Activated CD4-positive, CD25-positive, alpha-beta regulatory T cell (primary cell): ENCODE measurements around the gene USP10.
"Not testable (repeated sequence)": the region's sequence is repeated elsewhere in the genome, so short reads cannot be mapped to it uniquely, and the experiment has no call there.

Experiments used
- DNase-seq, 4 experiments: peaks; one replicate each; lab custom pipeline; 2025; lab: John Stamatoyannopoulos, UW

Gene USP10

DNA sequence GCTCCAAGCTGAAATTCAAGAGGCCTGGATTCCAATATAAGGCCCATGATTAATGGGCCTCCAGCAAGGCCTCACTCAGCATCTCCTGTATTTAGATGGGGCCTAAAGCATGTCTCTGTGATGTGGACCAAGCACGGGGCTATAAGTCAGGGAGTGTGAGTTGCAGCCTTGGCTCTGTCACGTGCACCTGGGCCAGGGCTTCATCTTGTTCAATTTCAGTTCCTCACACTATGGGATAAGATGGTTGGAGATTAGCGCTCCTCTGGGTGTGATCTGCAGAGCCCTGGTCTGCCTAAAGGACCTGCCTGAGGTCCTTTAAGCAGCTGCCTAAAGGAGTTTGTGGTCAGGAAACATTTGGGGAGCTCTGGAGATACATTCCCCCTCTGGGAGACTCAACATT, 26.2 kb upstream of the USP10 start:
- DNase-seq: no peak

DNA sequence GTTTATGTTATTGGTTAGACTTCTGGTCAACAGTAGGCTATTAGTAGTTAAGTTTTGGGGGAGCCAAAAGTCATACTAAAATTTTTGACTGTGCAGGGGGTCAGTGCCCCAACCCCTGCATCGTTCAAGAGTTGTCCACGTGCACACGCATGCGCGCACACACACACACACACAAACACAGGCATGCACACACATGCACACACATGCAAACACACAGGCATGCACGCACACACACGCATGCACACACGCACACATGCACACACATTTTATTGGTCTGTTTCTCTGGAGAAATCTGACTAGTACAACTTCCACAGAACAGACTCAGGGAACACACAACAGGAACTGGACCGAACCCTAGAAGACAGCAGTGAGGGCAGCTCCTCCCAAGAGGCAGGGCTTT, 24.4 kb upstream of the USP10 start:
- DNase-seq: no peak

DNA sequence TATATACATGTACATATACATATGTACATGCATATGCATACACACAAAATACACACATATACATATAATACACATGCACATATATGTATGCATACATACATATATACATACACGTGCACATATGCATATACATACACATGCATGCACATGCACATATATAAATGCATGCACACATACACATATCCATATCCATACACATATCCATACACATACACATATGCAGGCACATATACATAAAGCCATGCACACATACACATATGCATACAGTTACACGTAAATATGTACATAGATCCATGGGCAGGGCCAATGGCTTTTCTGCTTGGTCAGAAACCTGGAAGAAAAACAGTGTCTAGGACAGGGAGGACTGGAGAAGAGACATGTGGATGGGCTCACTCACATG, 23.9 kb upstream of the USP10 start:
- no peak for DNase-seq

DNA sequence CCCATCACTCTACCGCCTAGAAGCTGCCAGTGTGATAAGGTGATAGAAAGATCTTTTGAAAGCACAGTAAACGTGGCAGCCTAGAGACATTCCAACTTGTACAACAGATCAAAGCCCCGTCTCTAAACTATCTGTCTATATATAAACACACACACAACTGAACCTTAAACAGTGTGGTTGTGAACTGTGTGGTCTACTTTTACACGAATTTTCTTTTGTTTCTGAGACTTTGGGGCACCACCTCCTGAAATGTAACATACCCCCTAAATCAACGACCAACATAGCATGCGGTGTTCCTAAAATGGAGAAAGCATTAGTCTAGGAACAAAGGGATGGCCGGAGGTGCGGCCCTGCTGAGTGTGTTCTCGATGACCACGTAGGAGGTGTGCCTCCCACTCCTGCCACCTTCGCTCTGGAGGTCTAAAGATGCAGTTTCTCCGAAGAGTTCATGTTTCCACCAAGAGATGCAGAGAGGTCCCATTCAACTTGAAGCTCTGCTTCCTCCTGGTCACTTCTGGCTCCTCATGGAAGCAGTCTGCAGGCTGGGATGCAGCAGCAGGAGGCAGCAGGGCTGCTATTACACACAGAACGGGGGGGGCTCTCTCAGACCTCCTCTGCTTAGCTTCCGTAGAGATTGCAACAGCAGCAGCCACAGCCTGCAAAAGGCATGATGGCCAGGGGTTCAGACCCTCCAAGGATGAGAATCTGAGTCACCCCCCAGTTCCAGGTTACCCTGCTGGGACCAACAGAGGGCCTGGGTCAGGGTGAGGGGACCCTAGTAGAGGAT, 22.6 kb upstream of the USP10 start:
- no peak for DNase-seq

DNA sequence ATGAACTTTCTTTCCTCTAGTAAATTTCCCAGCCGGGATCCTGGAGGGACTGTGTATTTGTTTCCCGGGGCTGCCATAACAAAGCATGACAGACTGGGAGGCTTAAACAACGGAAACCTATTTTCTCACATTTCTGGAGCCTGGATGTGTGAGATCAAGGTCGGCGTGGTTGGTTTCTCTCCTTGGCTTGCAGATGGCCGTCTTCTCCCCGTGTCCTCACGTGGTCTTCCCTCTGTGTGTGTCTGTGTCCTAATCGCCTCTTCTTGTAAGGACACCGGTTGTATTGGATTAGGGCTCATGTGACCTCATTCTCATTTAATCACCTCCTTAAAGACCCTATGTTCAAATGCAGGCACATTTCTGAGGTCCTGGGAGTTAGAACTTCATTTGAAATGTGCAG, 22.0 kb upstream of the USP10 start:
- DNase-seq: no peak

DNA sequence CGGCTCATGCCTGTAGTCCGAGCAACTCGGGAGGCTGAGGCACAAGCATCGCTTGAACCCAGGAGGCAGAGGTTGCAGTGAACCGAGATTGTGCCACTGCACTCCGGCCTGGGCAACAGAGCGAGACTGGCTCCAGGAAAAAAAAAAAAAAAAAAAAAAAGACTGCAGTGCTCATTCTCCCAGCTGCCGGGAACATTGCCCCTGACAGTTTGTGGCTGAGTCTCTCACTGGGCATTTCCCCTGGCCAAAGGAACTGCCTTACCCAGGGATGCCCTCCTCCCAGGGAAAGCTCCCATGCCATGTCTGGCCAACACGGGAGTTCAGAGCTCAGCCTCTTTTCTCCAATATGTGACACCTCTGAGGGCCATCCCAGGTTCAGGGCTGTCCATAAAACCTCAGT, 21.3 kb upstream of the USP10 start:
- no peak for DNase-seq

DNA sequence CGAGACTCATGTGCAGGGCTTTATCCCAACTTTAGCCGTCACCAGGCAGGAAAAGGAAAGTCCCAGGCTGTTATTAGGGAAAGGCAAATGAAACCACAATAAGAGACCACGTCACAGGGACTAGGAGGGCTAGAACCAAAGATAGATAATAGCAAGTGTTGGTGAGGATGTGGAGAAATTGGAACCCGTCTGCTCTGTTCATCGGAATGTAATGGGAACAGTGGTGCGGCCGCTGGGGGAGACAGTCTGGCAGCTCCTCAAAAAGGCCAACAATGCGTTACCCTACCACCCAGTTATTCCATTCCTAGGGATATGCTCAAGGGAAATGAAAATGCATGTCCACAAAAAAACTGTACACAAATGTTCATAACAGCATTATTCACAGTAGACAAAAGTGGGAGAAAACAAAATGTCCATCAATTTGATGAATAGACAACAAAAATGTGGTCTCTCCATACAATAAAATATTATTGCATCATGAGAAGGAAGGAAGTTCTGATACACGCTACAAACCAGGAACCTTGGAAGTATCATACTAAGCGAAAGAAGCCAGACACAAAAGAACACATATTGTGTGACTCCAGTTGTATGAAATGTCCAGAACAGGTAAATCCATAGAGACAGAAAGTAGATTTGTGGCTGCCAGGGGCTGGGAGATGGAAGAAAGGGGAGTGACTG, 19.5 kb upstream of the USP10 start:
- no peak for DNase-seq

DNA sequence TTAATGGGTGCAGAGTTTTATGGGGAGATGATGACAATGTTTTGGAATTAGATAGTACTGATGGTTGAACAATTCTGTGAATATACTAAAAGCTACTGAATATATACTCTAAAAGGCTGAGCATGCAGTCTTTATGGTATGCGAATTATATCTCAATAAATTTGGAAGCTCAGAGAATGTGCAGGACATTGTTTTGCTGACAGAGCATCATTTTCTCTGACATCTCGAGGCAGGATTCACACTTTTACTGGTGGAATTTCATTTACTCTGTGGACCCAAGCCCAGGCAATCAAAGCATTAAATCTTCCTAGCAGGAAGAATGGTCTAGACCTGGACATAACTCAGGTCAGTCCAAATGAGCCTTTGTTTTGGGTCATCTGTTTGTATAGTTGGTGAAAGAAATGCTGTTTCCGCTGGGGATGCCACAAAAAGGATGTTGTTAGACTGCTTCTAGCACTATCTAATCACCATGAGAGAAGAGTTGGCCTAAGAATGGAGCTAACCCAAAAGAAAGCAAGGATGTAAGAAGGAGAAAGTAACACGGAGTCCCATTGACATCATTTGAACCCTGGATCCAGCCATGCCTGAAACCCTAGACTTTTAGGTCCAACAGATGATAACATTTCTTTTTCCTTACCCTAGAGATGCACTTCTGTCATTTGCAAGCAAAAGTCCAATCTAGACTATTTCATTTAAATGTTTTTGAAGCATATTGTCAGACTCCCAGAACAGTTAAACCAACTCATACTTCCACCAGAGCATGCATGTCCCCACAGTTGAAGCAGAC, 18.8 kb upstream of the USP10 start:
- no peak for DNase-seq

DNA sequence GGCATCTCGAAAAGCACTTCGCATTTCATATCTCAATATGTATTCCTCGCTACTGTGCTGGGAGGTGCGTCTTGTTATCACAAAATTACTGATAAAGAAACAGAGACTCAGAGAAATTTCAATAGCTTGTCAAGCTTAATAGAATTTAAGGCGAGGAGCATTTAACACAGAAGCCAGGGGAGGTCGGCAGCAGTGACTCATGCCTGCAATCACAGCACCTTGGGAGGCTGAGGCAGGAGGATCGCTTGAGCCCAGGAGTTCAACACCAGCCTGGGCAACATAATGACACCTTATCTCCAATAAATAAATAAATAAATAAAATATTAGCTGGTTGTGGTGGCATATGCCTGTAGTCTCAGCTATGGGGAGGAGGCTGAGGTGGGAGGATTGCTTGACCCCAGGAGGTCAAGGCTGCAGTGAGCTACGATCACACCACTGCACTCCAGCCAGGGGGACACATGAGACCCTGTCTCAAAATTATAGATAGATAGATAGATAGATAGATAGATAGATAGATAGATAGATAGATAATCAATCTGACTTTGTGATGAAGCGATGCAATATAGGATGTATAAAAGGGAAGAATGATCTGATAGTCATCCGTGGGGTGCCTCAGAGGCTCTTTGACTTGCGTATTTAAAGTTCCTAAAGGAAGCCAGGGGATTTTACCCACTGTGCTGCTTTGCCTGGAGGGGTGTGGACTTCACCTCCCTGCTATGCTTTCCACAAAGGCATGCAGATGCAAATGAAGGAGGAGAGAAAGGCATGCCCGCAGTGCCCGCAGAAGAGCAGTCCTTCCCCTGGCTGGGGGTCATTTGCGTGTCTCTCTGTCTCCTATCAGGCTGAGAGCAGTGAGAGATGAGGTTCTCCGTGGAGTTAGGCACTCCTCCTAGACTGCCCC, 15.9 kb upstream of the USP10 start:
- no peak for DNase-seq

DNA sequence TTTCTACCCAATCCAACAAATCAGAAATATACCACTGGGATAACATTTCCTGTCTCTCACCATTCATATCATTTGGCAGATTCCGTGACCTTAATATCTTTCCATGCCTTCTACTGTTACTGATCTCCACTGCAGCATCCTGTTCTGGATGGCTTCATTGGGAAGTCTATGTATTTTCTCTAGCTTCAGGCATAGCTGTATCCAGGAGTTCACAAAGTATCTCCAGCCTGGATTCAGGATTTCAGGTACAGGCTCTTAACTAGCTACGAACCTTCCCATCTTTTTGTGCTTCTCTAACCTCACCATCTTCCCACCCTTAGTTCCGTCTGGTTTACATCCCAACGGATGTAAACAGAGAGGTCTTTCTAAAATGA, 15.2 kb upstream of the USP10 start:
- no peak for DNase-seq

DNA sequence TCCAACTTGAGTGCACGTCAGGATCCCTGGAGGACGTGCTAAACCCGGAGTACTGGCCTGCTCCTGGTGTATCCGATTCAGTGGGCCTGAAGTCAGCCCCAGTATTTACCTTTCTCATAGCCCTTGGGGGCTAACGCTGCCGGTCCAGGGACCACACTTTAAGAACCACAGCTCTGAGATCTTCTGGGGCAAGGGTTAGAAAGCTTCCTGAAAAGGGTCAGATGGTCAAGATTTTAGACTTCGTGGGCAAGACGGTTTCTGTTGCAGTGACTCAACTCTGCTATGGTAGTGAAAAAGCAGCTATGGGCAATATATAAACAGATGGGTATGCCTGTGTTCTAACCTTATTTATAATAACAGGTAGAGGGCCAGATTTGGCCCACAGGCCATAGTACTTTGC, 14.6 kb upstream of the USP10 start:
- DNase-seq: no peak

DNA sequence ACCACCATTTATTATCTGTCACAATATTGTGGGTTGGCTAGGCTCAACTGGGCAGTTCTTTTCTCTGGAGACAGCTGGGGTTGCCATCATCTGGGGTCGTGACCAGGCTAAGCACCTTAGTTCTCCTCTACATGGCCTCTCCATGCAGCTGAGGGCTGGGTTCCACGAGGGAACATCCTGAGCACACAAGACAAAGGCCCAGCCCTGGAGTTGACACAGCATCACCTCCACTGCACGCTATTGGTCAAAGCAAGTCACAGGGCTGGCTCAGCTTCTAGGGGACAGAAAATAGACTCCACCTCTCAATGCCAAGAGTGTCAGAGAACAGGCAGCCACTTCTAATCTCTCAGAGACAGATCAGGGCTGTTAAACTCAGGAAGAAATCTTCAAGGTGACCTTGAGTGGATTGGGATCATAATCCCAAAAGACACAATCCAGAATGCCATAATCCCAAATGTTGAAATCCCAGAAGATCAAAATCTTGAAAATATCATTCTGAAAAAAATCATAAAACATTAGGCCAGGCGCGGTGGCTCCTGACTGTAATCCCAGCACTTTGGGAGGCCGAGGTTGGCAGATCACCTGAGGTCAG, 13.0 kb upstream of the USP10 start:
- DNase-seq: no peak

DNA sequence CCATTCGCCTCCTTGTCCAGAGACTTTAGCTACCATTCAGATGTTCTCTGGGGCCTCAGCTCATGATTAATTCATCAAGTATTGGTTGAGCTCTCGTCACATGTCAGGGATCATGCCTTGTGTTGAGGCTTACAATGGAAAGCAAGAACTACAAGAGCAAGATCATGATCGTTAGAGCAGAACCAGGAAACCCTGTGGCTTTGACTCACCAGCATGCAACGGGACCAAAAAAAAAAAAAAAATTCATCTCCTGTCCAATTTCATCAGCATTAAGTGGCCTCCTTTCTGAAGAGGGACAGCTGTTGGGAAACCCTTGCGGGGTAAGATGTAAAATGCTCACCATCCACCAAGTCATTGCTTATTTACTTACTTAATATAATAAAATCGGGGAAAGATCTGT, 12.1 kb upstream of the USP10 start:
- no peak for DNase-seq

DNA sequence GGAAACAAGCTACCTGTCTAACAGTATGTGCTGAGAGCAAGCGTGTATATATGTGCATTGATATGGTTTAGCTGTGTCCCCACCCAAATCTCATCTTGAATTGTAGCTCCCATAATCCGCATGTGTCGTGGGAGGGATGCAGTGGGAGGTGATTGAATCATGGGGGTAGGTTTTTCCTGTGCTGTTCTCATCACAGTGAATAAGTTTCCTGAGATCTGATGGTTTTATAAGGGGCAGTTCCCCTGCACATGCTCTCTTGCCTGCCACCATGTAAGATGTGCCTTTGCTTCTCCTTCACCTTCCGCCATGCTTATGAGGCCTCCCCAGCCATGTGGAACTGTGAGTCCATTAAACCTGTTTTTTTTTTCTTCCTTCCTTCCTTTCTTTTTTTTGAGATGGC, 11.6 kb upstream of the USP10 start:
- DNase-seq: not testable (repeated sequence)

DNA sequence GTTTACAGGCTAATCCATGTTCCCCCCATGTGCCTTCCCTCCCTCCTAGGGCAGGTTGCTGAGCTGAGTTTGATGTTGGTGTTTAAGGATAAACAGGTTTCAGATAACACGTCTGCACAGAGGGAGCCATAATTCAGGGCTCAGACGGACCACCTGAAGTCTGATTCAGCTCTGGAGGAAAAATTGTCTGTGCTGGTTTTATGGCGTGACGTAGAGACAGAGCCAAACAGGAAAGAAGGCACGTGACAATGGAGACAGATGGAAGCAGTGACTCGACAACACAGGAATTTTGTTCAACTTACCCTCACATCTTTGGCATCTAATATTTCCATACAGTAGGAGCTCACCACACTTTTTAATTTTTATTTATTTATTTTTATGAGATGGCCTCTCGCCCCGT, 10.7 kb upstream of the USP10 start:
- DNase-seq: no peak

DNA sequence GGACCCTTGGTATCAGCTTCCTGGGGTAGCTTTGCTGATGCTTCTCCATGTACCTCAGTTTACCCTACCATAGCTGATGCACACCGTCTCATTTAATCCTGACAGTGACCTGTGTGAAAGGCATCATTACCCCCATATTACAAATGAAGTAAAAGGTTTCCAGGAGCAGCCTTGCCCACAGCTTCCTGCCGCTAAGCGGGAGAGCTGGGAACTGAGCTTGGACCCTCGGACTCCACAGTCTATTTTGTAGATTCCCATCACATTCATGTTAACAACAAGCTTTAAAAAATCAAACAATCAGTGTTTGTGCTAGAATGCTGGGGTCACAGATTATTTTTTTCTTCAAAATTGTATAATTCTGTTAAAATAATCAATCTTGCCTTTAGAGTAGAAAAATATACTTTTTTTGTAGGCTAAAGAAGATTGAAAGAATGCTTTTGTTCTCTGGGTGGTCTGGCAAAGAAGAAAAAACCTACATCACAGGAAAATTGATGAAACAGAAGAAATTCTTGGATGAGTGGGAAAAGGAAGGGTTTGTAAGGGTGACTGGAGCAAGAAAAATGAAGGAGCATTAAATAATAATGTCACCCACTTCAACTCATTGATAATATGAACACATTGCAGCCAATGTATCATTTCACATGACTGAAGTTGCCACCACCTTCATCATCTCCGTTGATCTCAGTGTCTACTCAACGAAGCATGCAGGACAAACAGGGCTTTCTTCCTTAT, 9.5 kb upstream of the USP10 start:
- no peak for DNase-seq

DNA sequence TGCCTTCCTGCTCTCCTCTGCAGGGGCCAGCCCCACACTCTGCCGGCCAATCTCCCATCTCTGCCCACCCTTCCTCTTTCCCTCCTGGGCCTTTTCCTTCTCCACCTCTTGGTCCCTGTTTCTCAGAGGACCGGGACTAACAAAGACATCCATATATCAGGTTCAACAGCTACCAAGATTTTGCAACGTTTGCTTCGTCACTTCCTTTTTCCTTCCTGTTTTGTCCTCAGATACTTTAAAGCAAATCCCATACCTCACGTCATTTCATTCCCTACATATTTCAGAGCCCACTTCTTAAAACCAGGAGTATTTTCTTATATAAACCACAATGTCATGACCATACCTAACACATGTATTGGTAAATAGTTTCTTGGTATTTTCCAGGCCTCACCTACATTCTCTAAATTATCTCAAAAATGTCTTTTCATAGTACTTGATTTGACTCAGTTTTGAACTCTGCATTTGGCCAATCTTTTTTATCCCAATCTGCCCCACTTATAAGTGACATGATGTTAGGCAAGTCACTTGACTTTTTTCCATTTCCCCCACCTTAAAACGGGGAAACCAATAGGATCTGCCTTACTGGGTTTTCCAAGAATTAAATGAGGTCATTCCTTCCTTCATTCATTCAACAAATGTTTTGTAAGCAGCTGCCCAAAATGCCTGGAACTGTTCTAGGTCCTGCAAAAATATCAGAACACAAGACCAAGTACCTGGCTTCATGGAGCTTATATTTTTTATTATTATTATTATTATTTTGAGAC, 7.2 kb upstream of the USP10 start:
- no peak for DNase-seq

DNA sequence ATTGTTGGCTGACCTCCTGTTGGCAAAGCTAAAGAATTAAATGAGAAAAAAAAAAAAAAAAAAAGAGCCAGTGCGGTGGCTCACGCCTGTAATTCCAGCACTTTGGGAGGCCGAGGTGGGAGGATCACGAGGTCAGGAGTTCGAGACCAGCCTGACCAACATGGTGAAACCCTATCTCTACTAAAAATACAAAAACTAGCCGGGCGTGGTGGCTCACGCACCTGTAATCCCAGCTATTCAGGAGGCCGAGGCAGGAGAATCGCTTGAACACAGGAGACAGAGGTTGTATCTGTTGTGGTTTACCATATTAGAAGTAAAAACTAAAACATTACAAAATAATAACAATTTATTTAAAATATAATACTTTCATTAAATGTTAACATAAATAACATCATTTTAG, 5.9 kb upstream of the USP10 start:
- DNase-seq: not testable (repeated sequence)

DNA sequence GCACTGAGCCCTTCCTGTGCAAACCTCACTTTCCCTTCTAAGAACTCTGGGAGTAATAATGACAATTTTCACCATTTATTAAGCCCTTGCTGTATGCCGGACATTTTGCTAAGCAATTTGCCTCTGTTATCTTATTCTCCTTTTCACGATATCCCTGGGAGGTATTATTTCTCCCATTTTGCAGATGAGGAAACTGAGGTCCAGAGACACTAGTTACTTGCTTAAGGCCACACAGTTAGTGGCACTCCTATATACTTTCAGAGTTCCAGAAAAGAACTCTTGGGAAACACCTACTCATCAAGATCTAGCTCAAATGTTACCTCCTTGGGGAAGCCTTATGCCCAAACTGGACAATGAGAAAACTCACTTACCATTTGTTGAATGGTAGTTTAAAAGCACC, 4.8 kb upstream of the USP10 start:
- DNase-seq: no peak

DNA sequence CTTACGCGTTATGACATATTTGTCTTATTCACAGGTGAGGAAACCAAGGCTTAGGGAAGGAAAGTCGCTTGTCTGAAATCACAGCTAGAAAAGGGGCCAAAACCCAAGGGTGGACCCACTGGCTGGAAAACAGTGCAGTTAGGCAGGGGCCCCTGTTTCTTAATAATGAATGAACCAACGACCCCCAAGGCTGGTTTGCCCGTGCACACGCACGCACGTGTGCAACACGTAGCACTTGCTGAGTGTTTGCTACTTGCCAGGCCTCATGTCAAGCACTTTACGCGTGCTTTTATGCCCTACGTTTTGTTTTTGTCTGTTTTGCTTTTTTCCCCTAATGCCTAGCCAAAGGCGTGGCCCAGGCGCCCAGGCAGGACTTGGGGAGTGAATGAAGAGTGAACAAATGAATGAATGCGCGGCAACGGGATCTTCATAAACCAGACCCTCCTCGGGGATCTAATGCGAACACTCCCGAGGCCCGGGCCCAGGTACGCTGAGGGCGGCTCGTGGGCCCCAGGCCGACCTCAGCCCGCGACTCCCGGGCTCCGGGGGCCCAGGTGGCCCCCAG, 571 bp upstream of the USP10 start:
- no peak for DNase-seq
